ENCODE data around the gene ADGRG6.

DNA sequence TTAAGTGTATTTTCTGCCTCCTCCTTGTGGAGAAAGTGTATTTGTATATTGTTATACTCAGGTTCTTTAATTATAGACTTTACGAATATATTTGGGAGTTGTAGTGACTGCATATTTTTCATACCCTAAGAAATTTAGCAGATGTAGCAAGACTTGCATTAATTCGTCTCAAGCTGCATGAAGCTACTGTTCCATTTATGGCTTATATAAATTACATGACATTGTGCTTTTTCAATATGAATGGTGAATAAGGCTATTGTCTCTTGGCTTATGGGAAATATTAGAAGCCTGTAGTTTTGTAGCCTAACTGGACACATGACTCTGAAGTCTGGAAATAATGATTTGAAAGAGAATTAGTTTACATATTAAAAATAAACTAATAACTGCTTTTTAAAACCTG lies 2.4 kb downstream of the ADGRG6 start:
- TF ChIP-seq, protein P1, sequence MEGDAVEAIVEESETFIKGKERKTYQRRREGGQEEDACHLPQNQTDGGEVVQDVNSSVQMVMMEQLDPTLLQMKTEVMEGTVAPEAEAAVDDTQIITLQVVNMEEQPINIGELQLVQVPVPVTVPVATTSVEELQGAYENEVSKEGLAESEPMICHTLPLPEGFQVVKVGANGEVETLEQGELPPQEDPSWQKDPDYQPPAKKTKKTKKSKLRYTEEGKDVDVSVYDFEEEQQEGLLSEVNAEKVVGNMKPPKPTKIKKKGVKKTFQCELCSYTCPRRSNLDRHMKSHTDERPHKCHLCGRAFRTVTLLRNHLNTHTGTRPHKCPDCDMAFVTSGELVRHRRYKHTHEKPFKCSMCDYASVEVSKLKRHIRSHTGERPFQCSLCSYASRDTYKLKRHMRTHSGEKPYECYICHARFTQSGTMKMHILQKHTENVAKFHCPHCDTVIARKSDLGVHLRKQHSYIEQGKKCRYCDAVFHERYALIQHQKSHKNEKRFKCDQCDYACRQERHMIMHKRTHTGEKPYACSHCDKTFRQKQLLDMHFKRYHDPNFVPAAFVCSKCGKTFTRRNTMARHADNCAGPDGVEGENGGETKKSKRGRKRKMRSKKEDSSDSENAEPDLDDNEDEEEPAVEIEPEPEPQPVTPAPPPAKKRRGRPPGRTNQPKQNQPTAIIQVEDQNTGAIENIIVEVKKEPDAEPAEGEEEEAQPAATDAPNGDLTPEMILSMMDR (conservative IDR thresholded peaks at IDR 0.05 in 1 of 2, IDR thresholded peaks at IDR 0.05 in 1 of 2; ENCODE audit: extremely low read depth in 1 of 2, insufficient read depth in 1 of 2, low read depth in 1 of 2, low read length in 2 of 2): no peak
- no peak for TF ChIP-seq EZH2 (IDR thresholded peaks at IDR 0.05; ENCODE audit: borderline replicate concordance, low read length)
